ENCODE data around the gene DPPA2. TPM values are rescaled to one million over a fixed set of nuclear protein-coding genes. Genes with fewer than 3 reads are reported as not detected.

DPPA2 gene
- total RNA-seq, 4 donors from 2014 or later: not detected

DNA sequence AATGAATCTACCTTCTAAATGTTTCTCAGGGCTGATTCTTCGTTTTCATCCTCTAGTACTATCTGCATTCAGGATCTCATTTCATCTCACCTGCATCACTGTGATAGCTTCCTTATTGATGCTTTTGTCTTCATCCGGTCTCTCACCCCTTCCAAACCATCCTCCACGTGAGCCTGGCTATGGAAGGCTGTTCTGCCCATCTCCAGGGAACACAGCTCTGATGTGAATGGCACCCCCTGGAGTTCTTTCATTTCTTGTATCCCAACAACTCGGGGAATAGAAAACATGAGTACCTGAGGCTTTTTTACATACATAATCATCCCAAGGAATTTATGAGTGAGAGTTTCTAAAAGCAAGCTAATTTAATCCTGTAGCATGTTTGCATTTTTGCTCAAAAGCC lies 29.8 kb upstream of the DPPA2 start:
- Histone ChIP-seq H3K36me3 (no peaks in the 10 kb centered on the region), H3K4me1 (no peaks in the 10 kb centered on the region), H3K4me3 (no peak overlapping the region), H3K27ac (no peak overlapping the region), H3K27me3 (no peaks in the 10 kb centered on the region), H3K9me3 (no peaks in the 10 kb centered on the region)
- TF ChIP-seq POLR2AphosphoS5 (IDR thresholded peaks at IDR 0.05): no peak
- TF ChIP-seq EP300 (IDR thresholded peaks at IDR 0.05): no peak
- no peak for TF ChIP-seq CTCF (IDR thresholded peaks at IDR 0.05)
- TF ChIP-seq POLR2A (IDR thresholded peaks at IDR 0.05): no peak
- 72% methylated on average over 2 to 4 of the region's 4 CpGs for WGBS, 2 donors (ENCODE audit: low coverage in 1 of 2)
- ATAC-seq: no peak

GRCh38 chr3:109339714-109340648 lies 23.7 kb upstream of the DPPA2 start:
- H3K9me3 ChIP-seq: no peaks in the 10 kb centered on the region
- no peaks in the 10 kb centered on the region for H3K36me3 ChIP-seq
- no peak for TF ChIP-seq POLR2A (IDR thresholded peaks at IDR 0.05)
- TF ChIP-seq POLR2AphosphoS5 (IDR thresholded peaks at IDR 0.05): no peak
- TF ChIP-seq CTCF (IDR thresholded peaks at IDR 0.05): no peak
- TF ChIP-seq EP300 (IDR thresholded peaks at IDR 0.05): no peak
- peaks cover 7% of the 10 kb centered on the region for H3K27me3 ChIP-seq
- 52 to 63% methylated on average over 5 of the region's 5 CpGs for WGBS, 2 donors (ENCODE audit: low coverage in 1 of 2)
- ATAC-seq: no peak
- H3K27ac ChIP-seq: no peak overlapping the region
- H3K4me3 ChIP-seq: no peak overlapping the region
- H3K4me1 ChIP-seq: peaks cover 0 to 14% (median 0%) of the 10 kb centered on the region in 3 donors

DNA sequence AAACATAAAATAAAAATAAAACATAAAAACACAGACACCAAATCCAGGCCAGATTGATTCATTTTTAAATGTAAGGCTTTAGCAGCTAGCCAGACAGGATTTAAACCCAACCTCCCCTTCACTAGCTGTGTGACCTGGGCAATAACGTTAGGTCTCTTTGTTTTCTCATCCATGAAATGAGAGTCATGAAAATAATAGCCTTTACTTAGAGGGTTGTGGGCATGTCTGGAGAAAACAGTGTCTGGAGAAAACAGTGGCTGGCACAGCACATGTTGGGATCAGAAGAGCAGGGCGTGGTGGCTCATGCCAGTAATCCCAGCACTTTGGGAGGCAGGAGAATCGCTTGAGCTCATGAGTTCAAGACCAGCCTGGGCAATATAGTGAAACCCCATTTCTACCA lies 22.9 kb upstream of the DPPA2 start:
- no peak for ATAC-seq
- WGBS, 2 donors (ENCODE audit: low coverage in 1 of 2): 14 to 61% methylated on average over 1 to 3 of the region's 3 CpGs

DNA sequence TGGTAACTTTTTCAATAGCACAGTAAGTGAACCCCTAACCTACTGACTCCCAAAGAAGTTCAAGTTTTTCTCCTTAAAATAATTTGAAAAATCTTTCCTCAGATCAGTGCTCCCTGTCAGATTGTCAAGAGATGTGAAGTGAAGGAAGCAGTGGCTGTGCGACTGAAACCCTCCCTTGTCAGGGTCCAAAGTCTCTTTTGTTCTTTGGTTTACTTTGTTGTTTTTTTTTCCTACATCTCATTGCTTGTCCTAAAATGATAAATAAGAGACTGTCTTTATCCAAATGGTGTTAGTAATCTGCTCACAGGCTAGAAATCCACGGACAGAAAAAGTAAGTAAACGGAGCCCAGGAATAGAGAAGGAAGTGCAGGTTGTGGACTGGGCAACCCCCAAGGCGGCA lies 22.0 kb upstream of the DPPA2 start:
- ATAC-seq: no peak
- 60 to 86% methylated on average over 1 to 4 of the region's 4 CpGs for WGBS, 2 donors (ENCODE audit: low coverage in 1 of 2)
- H3K27ac ChIP-seq: no peak overlapping the region
- TF ChIP-seq CTCF (IDR thresholded peaks at IDR 0.05) (no peak), POLR2A (IDR thresholded peaks at IDR 0.05) (no peak), EP300 (IDR thresholded peaks at IDR 0.05) (no peak), POLR2AphosphoS5 (IDR thresholded peaks at IDR 0.05) (no peak)
- no peaks in the 10 kb centered on the region for H3K9me3 ChIP-seq
- peaks cover 0 to 14% (median 0%) of the 10 kb centered on the region in 3 donors for H3K4me1 ChIP-seq
- no peaks in the 10 kb centered on the region for H3K36me3 ChIP-seq
- peaks cover 7% of the 10 kb centered on the region for H3K27me3 ChIP-seq
- no peak overlapping the region for H3K4me3 ChIP-seq

More for the DNA sequence above, 22.9 kb upstream of the DPPA2 start:
- H3K27me3 ChIP-seq: peaks cover 7% of the 10 kb centered on the region
- no peaks in the 10 kb centered on the region for H3K9me3 ChIP-seq
- TF ChIP-seq EP300 (IDR thresholded peaks at IDR 0.05) (no peak), POLR2AphosphoS5 (IDR thresholded peaks at IDR 0.05) (no peak), CTCF (IDR thresholded peaks at IDR 0.05) (no peak), POLR2A (IDR thresholded peaks at IDR 0.05) (no peak)
- H3K4me3 ChIP-seq: no peak overlapping the region
- peaks cover 0 to 14% (median 0%) of the 10 kb centered on the region in 3 donors for H3K4me1 ChIP-seq
- H3K27ac ChIP-seq: no peak overlapping the region
- no peaks in the 10 kb centered on the region for H3K36me3 ChIP-seq

DNA sequence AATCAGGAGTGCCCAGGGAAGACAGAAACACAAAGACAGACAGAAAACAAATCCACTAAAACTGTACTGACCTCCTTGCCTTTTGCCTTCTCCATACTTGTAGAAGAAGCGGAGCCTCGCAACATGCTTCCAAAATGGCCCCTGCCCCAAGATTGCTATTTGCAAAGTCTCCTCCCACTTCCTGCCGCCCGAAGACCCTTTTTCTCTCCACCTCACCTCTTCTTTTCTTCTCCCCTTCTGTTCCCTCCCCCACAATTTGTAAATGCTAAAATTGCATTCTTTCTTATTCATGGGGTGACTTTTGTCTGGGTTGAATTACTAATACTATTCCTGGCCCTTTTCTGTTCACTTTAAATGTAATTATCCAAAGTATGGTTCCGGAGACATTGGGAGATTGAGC lies 21.1 kb upstream of the DPPA2 start, which contains the start of gene DPPA4:
Gene DPPA4, minus strand, starts transcription at position 154 of the 400 bp plus-strand sequence. Its CDS starts 29 bp downstream, at position 125.
- Histone ChIP-seq H3K9me3 (no peaks in the 10 kb centered on the region), H3K36me3 (no peaks in the 10 kb centered on the region), H3K4me1 (peaks cover 0 to 14% (median 0%) of the 10 kb centered on the region in 3 donors), H3K27me3 (peaks cover 7% of the 10 kb centered on the region), H3K4me3 (peak within 1 kb of the TSS in 1 of 2 donors; percentile 39), H3K27ac (no peak within 1 kb of the TSS)
- no peak for ATAC-seq
- WGBS, 2 donors (ENCODE audit: low coverage in 1 of 2): 71 to 82% methylated on average over 4 to 5 of the region's 5 CpGs
- TF ChIP-seq POLR2A (IDR thresholded peaks at IDR 0.05): no peak
- TF ChIP-seq CTCF (IDR thresholded peaks at IDR 0.05): no peak
- no peak for TF ChIP-seq POLR2AphosphoS5 (IDR thresholded peaks at IDR 0.05)
- TF ChIP-seq EP300 (IDR thresholded peaks at IDR 0.05): no peak

Measured in gastroesophageal sphincter (tissue), 4 donors.